IMR-90 (cell line): Measurements from ENCODE around the gene FIBCD1. TPM values are rescaled to one million over a fixed set of nuclear protein-coding genes. Genes with fewer than 3 reads are reported as not detected.

ENCODE experiments used
- ATAC-seq: fragments of 200-7000 bp; cut with Tn5 transposase; 2 replicates; pipeline ENCODE4 v1.9.1; 2020; ENCODE audit warnings: low read depth, mild to moderate bottlenecking, moderate library complexity
- BruUV-seq: library from RNA; stranded (reverse); fragments of 400-500 nt; replicated peaks from 2 replicates; lab custom pipeline; 2021; lab: Mats Ljungman, UMichigan
- CTCF ChIA-PET: fragments of 300-600 bp; formaldehyde crosslinking; extraction: SDS; loops from one replicate; lab custom pipeline; 2021; ENCODE audit warnings: antibody characterized with exemption; lab: Yijun Ruan, JAX
- POLR2A ChIA-PET: fragments of 300-600 bp; sonication (Branson Sonifier 250); formaldehyde crosslinking; loops from one replicate; lab custom pipeline; 2022; ENCODE audit warnings: antibody characterized with exemption; ENCODE audit not compliant: unreplicated experiment; lab: Charles Lee
- DNase-seq: peaks from one replicate; pipeline ENCODE4 v3.0.0; 2013
- H2AFZ ChIP-seq: replicated peaks from 2 replicates; pipeline ENCODE3; 2013; ENCODE audit warnings: low read length, mild to moderate bottlenecking; ENCODE audit not compliant: poor library complexity
- H2AK5ac ChIP-seq: 2 replicates; pipeline ENCODE4 v1.6.1; 2013; ENCODE audit warnings: low read depth, low read length, inconsistent platforms
- H2AK9ac ChIP-seq: replicated peaks from 2 replicates; pipeline ENCODE3; 2013; ENCODE audit warnings: mild to moderate bottlenecking, low read depth, low read length, moderate library complexity; ENCODE audit not compliant: poor library complexity
- H2BK120ac ChIP-seq: 2 replicates; pipeline ENCODE4 v1.6.1; 2013; ENCODE audit warnings: low read depth, low read length, inconsistent platforms
- H2BK15ac ChIP-seq: 3 replicates; pipeline ENCODE4 v1.6.1; 2013; ENCODE audit warnings: low read depth, low read length, inconsistent platforms
- H2BK20ac ChIP-seq: 2 replicates; pipeline ENCODE4 v1.6.1; 2013; ENCODE audit warnings: low read depth, mild to moderate bottlenecking, inconsistent platforms, low read length, moderate library complexity
- H2BK5ac ChIP-seq: 2 replicates; pipeline ENCODE4 v1.6.1; 2013; ENCODE audit warnings: mild to moderate bottlenecking, low read depth, low read length, inconsistent platforms; ENCODE audit not compliant: poor library complexity, severe bottlenecking
- H3K14ac ChIP-seq: replicated peaks from 2 replicates; pipeline ENCODE4 v1.6.1; 2013; ENCODE audit warnings: low read depth, low read length, inconsistent platforms
- H3K18ac ChIP-seq: 2 replicates; pipeline ENCODE4 v1.6.1; 2013; ENCODE audit warnings: low read depth, low read length, control low read depth
- H3K23ac ChIP-seq: 2 replicates; pipeline ENCODE4 v1.6.1; 2013; ENCODE audit warnings: low read depth, low read length, inconsistent platforms
- H3K27ac ChIP-seq: 2 replicates; pipeline ENCODE4 v1.5.1; 2013; ENCODE audit warnings: mild to moderate bottlenecking, control low read depth, low read length; ENCODE audit not compliant: insufficient read depth
- H3K27me3 ChIP-seq: 2 replicates; pipeline ENCODE4 v1.6.1; 2013; ENCODE audit warnings: low read length; ENCODE audit not compliant: control insufficient read depth, insufficient read depth
- H3K36me3 ChIP-seq: 2 replicates; pipeline ENCODE4 v1.6.1; 2013; ENCODE audit warnings: low read length, mixed read lengths; ENCODE audit not compliant: control insufficient read depth, insufficient read depth
- H3K4ac ChIP-seq: 2 replicates; pipeline ENCODE4 v1.6.1; 2013; ENCODE audit warnings: low read depth, low read length, inconsistent platforms
- H3K4me1 ChIP-seq: 2 replicates; pipeline ENCODE4 v1.6.1; 2013; ENCODE audit warnings: low read length, mixed read lengths; ENCODE audit not compliant: control insufficient read depth, insufficient read depth
- H3K4me2 ChIP-seq: 2 replicates; pipeline ENCODE4 v1.6.1; 2013; ENCODE audit warnings: low read depth, mild to moderate bottlenecking, control low read depth, low read length, moderate library complexity
- H3K4me3 ChIP-seq: 2 replicates; pipeline ENCODE4 v1.5.1; 2013; ENCODE audit warnings: low read depth, mild to moderate bottlenecking, control low read depth, low read length, moderate library complexity; ENCODE audit not compliant: insufficient read depth
- H3K56ac ChIP-seq: 2 replicates; pipeline ENCODE4 v1.6.1; 2013; ENCODE audit warnings: low read length, inconsistent platforms; ENCODE audit not compliant: insufficient read depth; ENCODE audit errors: extremely low read depth
- H3K79me1 ChIP-seq, 2 experiments: 2 replicates each; pipeline ENCODE4 v1.6.1; 2013; ENCODE audit warnings: low read length in 2 of 2, inconsistent platforms in 1 of 2, low read depth in 1 of 2
- H3K9ac ChIP-seq: 2 replicates; pipeline ENCODE4 v1.6.1; 2013; ENCODE audit warnings: low read depth, low read length, control low read depth
- H3K9me1 ChIP-seq: 2 replicates; pipeline ENCODE4 v1.6.1; 2013; ENCODE audit warnings: low read length, inconsistent platforms; ENCODE audit not compliant: insufficient read depth
- H3K9me3 ChIP-seq: 2 replicates; pipeline ENCODE4 v1.6.1; 2013; ENCODE audit warnings: low read length; ENCODE audit not compliant: control insufficient read depth, insufficient read depth
- H4K20me1 ChIP-seq: 2 replicates; pipeline ENCODE4 v1.6.1; 2013; ENCODE audit warnings: low read length, inconsistent platforms; ENCODE audit not compliant: insufficient read depth
- H4K5ac ChIP-seq: 2 replicates; pipeline ENCODE4 v1.6.1; 2013; ENCODE audit warnings: mild to moderate bottlenecking, low read depth, low read length, control low read depth
- H4K8ac ChIP-seq, 2 experiments: 2 replicates each; pipeline ENCODE4 v1.6.1; 2013; ENCODE audit warnings: low read depth in 2 of 2, low read length in 2 of 2, control low read depth in 1 of 2, inconsistent platforms in 1 of 2
- H4K91ac ChIP-seq: 2 replicates; pipeline ENCODE4 v1.6.1; 2013; ENCODE audit warnings: low read depth, low read length, inconsistent platforms; ENCODE audit not compliant: insufficient read depth
- CEBPB ChIP-seq: IDR thresholded peaks from 2 replicates; pipeline ENCODE4 v1.6.1; 2012; ENCODE audit warnings: low read depth, low read length, improper control_type of control experiment
- SMC3 ChIP-seq: fragments of 150-350 bp; IDR thresholded peaks from 2 replicates; pipeline ENCODE4 v1.6.1; 2016; ENCODE audit warnings: low read depth, mild to moderate bottlenecking, antibody characterized with exemption, low read length, moderate library complexity
- WGBS, 2 experiments: methylation state at CpG; one replicate each; pipeline versions ENCODE4 v1.1.5 to v1.1.7; 2013; ENCODE audit warnings: missing lambda C conversion rate in 2 of 2; ENCODE audit not compliant: insufficient read length in 1 of 2; ENCODE audit errors: extremely low coverage in 2 of 2; 5-methylcytosine and 5-hydroxymethylcytosine counted together
- dilution Hi-C: fragments of 300-500 bp; cut with HindIII; formaldehyde crosslinking; loops from one replicate; pipeline ENCODE4 v1.14.3; 2018; ENCODE audit warnings: low sequenced_read_pairs; ENCODE audit not compliant: unreplicated experiment
- in situ Hi-C: fragments of 300-500 bp; cut with MboI; formaldehyde crosslinking; loops from 3 replicates; pipeline ENCODE4 v1.14.3; 2019; ENCODE audit warnings: low sequenced_read_pairs, inconsistent platforms, mixed read lengths
- intact Hi-C: fragments of 100-400 bp; cut with micrococcal nuclease; formaldehyde crosslinking; loops from 2 replicates; pipeline ENCODE4 v1.10.0; 2022
- polyA plus RNA-seq, 3 experiments: library from polyadenylated mRNA; depleted of rRNA; stranded (reverse); fragments of >200 nt; gene quantifications; 2 replicates each; pipeline ENCODE4 v1.2.3, GENCODE V29; 2012; ENCODE audit warnings: low replicate concordance in 1 of 3
- total RNA-seq: library from RNA; depleted of rRNA; stranded (reverse); fragments of >200 nt; gene quantifications from 2 replicates; pipeline ENCODE4 v1.2.3, GENCODE V29; 2012
- TF ChIP-seq, protein P1 (sequence below): conservative IDR thresholded peaks from 2 replicates; pipeline ENCODE4 v1.5.1; 2012; ENCODE audit warnings: mild to moderate bottlenecking, low read depth, low read length, improper control_type of control experiment

FIBCD1 gene
- total and polyA plus RNA-seq, 2 of the 4 experiments (the other 2 are of a cell fraction), result 1.1 to 10.1 TPM

DNA sequence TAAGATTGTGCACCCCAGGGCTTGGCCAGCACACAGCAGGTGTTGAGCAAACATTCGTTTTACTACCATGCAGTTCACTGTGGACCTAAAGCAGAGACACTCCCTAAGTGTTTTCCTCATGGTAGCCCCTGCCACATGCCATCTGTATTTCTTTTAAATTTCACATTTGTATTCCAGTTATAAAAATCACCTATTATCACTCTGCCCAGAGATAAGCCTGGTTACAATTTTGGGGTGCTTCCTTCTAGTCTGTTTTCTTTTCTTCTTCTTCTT, 10.9 kb upstream of the FIBCD1 start:
- CTCF ChIA-PET, result no interaction called here
- no peaks in the 10 kb centered on the region for H3K36me3 ChIP-seq
- no peak overlapping the region for H3K4ac ChIP-seq

More for the DNA sequence above, 10.9 kb upstream of the FIBCD1 start:
- no peaks in the 10 kb centered on the region for H3K4me1 ChIP-seq
- peaks cover 59% of the 10 kb centered on the region for H3K27me3 ChIP-seq
- H3K14ac ChIP-seq, result no peak overlapping the region
- H3K27ac ChIP-seq, result no peak overlapping the region
- peaks cover 10% of the 10 kb centered on the region for H3K9me3 ChIP-seq
- no TSS peak for BruUV-seq
- no peak overlapping the region for H3K9ac ChIP-seq
- no peak for TF ChIP-seq SMC3
- TF ChIP-seq CEBPB, result no peak
- TF ChIP-seq, protein P1, sequence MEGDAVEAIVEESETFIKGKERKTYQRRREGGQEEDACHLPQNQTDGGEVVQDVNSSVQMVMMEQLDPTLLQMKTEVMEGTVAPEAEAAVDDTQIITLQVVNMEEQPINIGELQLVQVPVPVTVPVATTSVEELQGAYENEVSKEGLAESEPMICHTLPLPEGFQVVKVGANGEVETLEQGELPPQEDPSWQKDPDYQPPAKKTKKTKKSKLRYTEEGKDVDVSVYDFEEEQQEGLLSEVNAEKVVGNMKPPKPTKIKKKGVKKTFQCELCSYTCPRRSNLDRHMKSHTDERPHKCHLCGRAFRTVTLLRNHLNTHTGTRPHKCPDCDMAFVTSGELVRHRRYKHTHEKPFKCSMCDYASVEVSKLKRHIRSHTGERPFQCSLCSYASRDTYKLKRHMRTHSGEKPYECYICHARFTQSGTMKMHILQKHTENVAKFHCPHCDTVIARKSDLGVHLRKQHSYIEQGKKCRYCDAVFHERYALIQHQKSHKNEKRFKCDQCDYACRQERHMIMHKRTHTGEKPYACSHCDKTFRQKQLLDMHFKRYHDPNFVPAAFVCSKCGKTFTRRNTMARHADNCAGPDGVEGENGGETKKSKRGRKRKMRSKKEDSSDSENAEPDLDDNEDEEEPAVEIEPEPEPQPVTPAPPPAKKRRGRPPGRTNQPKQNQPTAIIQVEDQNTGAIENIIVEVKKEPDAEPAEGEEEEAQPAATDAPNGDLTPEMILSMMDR, result no peak
- H2BK120ac ChIP-seq, result no peak overlapping the region
- H3K4me2 ChIP-seq, result no peak overlapping the region
- H3K4me3 ChIP-seq, result no peak overlapping the region
- intact Hi-C loops (no loop called here), dilution Hi-C loops (no loop called here), in situ Hi-C loops (no loop called here)
- H3K18ac ChIP-seq, result no peak overlapping the region
- H3K9me1 ChIP-seq, result no peaks in the 10 kb centered on the region
- H2AFZ ChIP-seq, result no peak overlapping the region
- no peak overlapping the region for H4K5ac ChIP-seq
- H3K79me1 ChIP-seq, result no peaks in the 10 kb centered on the region
- POLR2A ChIA-PET, result no interaction called here
- no peaks in the 10 kb centered on the region for H4K20me1 ChIP-seq
- H3K23ac ChIP-seq, result no peak overlapping the region
- 33% methylated on average over 1 of the region's 1 CpG; no CpG with 5 or more reads in 1 of the 2 experiments for WGBS, 2 experiments
- DNase-seq (no peak), ATAC-seq (no peak)
- H2BK15ac ChIP-seq, result no peak overlapping the region
- H4K91ac ChIP-seq, result no peak overlapping the region
- H3K56ac ChIP-seq, result no peak overlapping the region
- no peak overlapping the region for H4K8ac ChIP-seq
- no peak overlapping the region for H2BK5ac ChIP-seq
- H2AK5ac ChIP-seq, result no peak overlapping the region
- no peak overlapping the region for H2BK20ac ChIP-seq
- H2AK9ac ChIP-seq, result no peak overlapping the region
